NCI-H2196 (cell line): ENCODE measurements around the gene FAM107B.
"Not testable (repeated sequence)": the region's sequence is repeated elsewhere in the genome, so short reads cannot be mapped to it uniquely, and the experiment has no call there.

ENCODE experiments used
- DNase-seq: peaks from one replicate; lab custom pipeline; 2025; ENCODE audit not compliant: unreplicated experiment; lab: John Stamatoyannopoulos, UW

The FAM107B gene

DNA sequence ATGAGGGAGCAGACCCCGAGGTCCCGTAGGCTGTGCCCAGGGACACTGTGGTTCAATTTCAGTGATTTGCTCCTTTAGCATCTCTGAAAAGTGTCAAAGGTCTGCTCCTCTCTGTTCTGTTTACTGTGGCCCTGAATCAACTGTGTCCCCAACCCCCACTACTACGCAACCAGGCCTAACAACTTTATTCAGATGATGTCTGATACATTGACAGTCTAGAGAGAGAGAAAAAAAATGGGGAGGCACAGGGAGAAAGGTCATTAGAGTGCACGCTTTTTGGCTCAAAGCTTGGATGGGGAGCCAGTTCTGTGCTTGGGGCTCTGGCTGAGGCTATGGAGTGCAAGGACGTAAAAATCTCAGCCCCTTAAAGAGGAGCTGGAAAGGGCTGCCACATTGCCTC, 77.9 kb downstream of the FAM107B start:
- DNase-seq, result no peak

DNA sequence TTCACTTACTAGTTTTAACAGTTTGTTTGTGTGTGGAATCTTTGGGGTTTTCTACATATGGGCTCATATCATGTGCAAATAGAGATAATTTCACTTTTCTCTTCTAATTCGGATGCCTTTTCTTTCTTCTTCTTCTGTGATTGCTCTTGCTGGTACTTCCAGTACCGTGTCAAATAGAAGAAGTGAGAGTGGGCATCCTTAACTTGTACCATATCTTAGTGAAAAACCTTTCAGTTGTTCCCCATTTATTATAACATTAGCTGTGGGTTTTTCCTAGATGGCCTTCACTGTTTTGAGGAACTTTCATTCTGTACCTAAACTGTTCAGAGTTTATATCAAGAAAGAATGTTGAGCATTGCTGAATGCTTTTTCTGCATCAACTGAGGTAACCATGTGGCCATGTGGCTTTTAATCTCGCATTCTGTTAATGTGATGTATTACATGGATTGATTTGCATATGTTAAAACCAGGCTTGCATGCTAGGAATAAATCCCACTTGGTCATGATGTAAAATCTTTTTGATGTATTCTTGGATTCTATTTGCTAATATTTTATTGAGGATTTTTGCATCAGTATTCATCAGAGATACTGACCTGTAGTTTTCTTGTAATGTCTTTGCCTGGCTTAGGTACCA, 78.7 kb downstream of the FAM107B start:
- DNase-seq, result no peak

DNA sequence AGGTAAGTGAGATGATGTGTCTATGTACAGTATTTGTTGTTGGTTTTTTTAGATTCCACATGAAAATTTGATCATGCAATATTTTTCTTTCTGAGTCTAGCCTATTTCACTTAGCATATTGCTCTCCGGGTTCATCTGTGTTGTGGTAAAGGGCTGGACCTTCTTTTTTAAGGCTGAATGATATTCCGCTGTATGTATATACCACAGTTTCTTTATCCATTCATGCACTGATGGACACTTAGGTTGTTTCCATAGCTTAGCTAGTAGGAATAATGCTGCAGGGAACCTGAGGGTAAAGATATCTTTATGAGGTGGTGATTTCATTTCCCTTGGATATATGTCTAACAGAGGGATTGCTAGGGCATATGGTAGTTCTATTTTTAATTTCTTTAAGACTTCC, 80.8 kb downstream of the FAM107B start:
- DNase-seq, result no peak

GRCh38 chr10:14692344-14693076, 82.2 kb downstream of the FAM107B start:
- no peak for DNase-seq

DNA sequence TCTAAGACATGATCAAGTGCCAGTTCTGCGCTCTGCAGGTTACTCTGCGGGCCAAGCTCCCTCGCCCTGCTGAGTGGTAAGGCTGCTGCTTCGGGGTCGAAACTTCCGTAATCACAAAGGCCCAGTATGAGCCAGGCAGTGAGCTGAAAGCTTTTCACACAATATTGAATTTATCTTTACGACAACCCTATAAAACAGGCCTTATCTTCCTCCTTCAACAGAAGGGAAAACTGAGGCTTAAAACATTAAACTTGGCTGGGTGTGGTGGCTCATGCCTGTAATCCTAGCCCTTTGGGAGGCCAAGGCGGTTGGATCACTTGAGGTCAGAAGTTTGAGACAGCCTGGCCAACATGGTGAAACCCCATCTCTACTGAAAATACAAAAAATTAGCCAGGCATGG, 83.3 kb downstream of the FAM107B start:
- no peak for DNase-seq

GRCh38 chr10:14688606-14689005, 86.1 kb downstream of the FAM107B start:
- no peak for DNase-seq

GRCh38 chr10:14688189-14688588, 86.5 kb downstream of the FAM107B start:
- DNase-seq, result not testable (repeated sequence)

- no peak for DNase-seq
Measured at GRCh38 chr10:14687340-14687739, 87.4 kb downstream of the FAM107B start.

GRCh38 chr10:14686356-14686755, 88.3 kb downstream of the FAM107B start:
- no peak for DNase-seq

DNA sequence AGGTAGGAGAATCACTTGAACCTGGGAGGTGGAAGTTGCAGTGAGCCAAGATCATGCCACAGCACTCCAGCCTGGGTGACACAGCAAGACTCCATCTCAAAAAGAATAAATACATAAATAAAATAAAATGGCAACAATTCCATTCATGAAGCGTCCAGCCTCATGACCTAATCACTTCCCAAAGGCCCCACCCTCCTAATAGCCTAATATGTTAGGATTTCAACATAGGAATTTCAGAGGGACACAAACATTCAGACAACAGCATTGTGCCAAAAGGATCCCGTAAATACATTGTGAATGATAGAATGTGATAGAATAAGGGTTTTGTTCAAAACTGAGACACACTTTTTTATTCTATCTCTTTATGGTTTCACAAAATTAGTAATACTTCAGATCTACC, 90.3 kb downstream of the FAM107B start:
- DNase-seq, result no peak

DNA sequence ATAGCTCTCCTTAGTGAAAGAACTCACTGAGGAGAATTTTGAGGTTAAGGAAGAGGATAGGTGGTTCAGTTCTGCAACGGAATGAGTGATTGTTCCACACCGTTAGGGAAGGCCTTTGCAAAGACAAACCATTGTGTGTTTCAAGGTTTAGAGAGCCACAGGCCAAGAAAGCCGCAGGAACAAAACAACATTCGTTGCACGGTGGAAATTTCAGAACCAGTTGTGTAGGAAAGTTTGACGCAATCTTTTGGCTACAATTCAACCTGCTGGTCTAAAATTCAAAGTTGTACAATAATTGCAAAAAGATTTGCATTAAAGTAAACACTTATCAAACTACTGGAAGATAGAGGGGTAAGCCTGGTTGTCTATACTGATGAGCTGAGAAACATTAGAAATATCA, 91.4 kb downstream of the FAM107B start:
- no peak for DNase-seq

DNA sequence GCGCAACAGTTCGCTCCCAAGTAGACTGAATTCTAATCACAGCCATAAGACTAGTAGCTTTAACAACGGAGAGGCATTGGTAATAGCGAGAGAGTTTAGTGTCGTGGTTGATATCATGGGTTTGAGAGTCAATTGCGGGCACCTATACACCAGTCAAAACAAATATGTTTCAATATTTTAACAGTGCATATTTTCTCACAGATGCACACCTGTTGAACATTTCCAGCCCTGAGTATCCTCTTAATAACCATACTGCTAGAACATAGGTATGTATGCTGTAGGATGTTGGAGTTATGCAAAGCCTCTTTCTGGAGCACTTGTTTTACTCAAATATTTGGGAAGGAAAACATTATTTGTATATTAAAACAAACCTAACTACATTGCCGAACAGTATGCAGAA, 92.9 kb downstream of the FAM107B start:
- DNase-seq, result no peak

DNA sequence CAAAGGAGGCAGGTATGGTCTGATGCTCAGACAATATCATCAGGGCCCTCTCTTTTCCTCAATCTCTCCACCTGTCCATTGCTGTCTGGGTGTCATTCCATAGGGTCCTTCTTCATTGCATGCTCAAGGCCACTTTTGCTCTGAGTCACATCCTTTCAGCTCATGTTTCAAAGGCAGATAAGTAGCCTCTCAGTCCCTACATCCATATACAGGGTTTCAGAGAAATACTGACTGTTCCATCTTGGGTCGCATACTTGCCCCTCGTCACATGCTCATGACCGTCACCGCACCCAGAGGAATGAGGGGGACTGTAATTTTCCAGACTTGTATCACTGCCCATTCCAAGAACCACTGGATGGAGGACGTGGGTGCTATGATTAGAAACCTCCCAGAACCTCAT, 93.4 kb downstream of the FAM107B start:
- DNase-seq, result no peak

DNA sequence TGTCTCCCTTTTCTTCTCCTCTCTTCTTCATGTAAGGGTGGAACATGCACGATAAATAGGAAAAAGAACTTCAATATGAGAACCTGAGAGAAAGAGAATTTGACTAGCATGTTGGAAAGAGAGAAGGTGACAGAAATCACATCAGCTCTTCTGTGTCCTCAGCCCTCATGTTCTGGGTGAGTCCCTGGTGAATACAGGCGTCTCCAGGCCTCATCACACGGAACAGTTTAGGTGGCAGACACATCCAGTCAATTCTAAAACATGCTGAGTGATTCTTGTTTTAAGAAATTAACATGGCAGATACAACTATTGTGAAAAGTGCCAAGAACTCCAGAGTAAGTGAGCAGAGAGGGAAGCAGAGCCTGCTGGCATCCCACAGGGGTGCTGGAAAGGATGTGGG, 96.1 kb downstream of the FAM107B start:
- no peak for DNase-seq

DNA sequence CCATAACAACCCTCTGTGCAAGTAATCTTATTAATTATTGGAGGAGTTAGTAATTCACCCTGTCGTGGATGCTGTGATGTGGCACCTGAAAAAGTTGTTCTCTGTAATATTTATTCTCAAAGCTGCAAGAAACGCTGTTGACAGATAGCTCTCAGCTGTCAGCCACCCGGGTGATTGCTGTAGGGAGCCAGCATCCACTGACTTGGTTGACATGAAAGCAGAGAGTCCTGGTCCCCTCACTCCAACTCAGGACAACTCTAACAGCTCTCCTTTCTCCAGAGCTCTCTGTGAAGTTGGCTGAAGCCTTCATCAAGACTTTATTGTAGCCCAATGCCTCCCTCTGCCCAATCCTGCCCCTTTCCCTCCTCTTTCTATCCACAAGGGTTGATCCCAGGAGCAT, 98.0 kb downstream of the FAM107B start:
- no peak for DNase-seq

DNA sequence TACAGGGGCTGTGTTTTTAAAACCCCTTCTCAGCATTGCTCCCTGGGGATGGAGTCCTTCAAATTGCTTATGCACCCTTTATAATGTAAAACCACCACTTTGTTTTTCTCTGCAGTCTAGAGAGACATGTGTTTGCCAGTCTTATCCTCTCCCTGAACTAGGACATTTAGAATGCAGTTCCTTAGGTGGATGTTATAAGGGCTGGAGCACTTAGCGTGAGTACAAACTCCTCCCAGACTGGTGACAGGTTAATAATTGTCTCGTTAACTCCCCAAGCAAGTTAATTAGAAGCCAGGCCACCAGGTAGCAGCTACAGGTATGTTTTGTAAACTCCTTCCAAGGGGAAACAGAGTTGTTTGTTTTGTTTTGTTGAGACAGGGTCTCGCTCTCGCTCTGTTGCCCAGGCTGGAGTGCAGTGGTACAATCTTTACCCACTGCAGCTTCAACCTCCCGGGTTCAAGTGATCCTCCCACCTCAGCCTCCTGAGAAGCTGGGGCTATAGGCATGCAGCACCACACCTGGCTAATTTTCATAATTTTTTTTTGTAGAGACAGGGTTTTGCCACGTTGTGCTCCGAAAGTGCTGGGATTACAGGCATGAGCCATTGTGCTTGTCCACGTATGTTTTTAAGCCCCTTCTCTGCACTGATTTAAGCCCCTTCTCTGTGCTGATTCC, 100.2 kb downstream of the FAM107B start:
- no peak for DNase-seq

GRCh38 chr10:14673189-14673861, 101.4 kb downstream of the FAM107B start:
- no peak for DNase-seq

GRCh38 chr10:14671386-14671831, 103.3 kb downstream of the FAM107B start:
- no peak for DNase-seq

DNA sequence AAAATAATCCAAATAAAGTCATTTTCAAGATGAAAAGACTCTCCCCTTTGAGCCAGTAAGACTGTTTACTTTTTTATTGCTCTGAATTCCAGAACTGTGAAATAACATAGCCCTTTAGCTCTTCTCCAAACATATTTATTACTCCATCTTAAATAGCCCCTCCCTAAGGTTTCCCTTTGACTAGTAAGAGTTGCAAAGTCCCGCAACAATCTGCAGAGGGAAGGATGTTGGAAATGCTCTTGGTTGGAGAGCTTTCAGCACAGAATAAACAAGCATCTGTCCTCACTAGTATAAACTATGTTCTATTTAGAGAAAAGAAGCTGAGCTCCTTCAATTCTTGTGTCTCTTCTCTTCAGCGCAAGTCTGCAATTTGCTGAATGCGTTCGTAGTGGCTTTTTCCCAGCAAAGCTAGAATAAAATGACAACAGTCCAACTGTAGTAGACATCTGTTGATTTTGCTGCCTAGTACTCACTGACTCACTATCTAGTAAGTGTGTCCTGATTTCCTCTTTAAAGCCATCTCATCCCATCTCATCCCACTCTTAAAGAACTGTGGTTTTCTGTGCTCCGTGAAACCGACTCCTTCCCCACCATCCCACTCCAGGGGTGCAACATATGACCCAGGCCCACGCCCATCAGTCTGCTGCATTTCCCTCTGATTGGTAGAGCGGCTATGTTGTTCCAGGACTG, 104.0 kb downstream of the FAM107B start:
- no peak for DNase-seq

DNA sequence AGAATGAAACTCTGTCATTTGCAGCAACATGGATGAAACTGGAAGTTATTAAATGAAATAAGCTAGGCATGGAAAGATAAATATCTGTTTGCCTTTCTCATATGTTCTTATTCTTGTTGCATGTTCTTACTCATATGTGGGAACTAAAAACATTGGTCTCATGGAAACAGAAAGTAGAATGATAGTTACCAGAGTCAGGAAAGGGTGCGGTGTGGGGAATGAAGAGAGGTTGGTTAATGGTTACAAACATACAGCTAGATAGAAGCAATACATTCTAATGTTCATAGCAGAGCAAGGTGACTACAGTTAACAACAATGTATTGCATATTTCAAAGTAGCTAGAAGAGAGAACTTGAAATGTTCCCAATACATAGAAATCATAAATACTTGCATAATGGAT, 105.1 kb downstream of the FAM107B start:
- DNase-seq, result no peak

DNA sequence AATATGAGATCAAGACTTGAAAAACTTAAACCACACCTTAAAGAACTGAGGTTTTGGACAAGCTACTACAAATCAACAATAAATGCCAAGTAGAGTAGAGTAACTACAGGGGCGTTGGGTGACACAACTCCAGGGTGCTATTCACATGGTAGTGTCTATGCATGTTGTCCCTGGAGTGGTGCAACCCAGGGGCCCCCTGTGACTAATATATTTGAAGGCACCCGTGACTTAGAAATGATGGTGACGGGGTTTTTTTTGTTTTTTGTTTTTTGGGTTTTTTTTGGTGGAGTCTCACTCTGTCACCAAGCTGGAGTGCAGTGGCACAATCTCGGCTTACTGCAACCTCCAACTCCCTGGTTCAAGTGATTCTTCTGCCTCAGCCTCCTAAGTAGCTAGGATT, 106.9 kb downstream of the FAM107B start:
- no peak for DNase-seq
